HepG2 (cell line): ENCODE data around the gene MFAP5. TPM values are rescaled to one million over a fixed set of nuclear protein-coding genes. Genes with fewer than 3 reads are reported as not detected.

Source experiments
- ATAC-seq: fragments of 200-7000 bp; cut with Tn5 transposase; 3 replicates; pipeline ENCODE4 v1.9.1; 2020; ENCODE audit warnings: mild to moderate bottlenecking, moderate library complexity
- BruUV-seq: library from RNA; stranded (reverse); fragments of 400-500 nt; replicated peaks from 2 replicates; lab custom pipeline; 2021; lab: Mats Ljungman, UMichigan
- CTCF ChIA-PET: fragments of 300-600 bp; formaldehyde crosslinking; extraction: SDS; loops from one replicate; lab custom pipeline; 2021; ENCODE audit warnings: low total read pairs, inconsistent platforms, low intra/inter-chr PET ratio; lab: Yijun Ruan, JAX
- POLR2A ChIA-PET: fragments of 350-600 bp; sonication (Branson Sonifier 250); formaldehyde crosslinking; loops from one replicate; lab custom pipeline; 2020; ENCODE audit warnings: antibody characterized with exemption, inconsistent platforms; lab: Yijun Ruan, JAX
- DNase-seq: peaks from one replicate; pipeline ENCODE4 v3.0.0-alpha.2; 2015; ENCODE audit warnings: low spot score
- FAIRE-seq: peaks from 3 replicates; lab custom pipeline; 2011; peaks lifted over from hg19 to GRCh38; lab: Jason Lieb, UNC
- H2AFZ ChIP-seq: one replicate; pipeline ENCODE4 v1.6.1; 2011; ENCODE audit warnings: low read length, inconsistent platforms
- H3K27ac ChIP-seq: fragments of 300-600 bp; 3 replicates; pipeline ENCODE4 v1.8.0; 2011; ENCODE audit warnings: mixed run types, mild to moderate bottlenecking, mixed read lengths, low read length, inconsistent platforms; ENCODE audit not compliant: insufficient read depth; ENCODE audit errors: extremely low read length
- H3K27me3 ChIP-seq, 2 experiments: fragments of 200-600 bp in 1 of 2; 2 replicates in 1 of 2; 3 replicates in 1 of 2; pipeline versions ENCODE4 v1.6.0 to v1.8.0; 2011; ENCODE audit warnings: low read length in 2 of 2, mild to moderate bottlenecking in 2 of 2, moderate library complexity in 2 of 2, inconsistent platforms in 1 of 2; ENCODE audit not compliant: insufficient read depth in 2 of 2, control insufficient read depth in 1 of 2
- H3K36me3 ChIP-seq, 2 experiments: fragments of 200-600 bp in 1 of 2; replicated peaks in 1 of 2; 2 replicates in 1 of 2; 3 replicates in 1 of 2; pipeline versions ENCODE4 v1.5.1 to v1.8.0; 2011; ENCODE audit warnings: low read length in 2 of 2, inconsistent platforms in 1 of 2; ENCODE audit not compliant: insufficient read depth in 2 of 2, control insufficient read depth in 1 of 2
- H3K4me1 ChIP-seq: 2 replicates; pipeline ENCODE4 v1.5.1; 2012; ENCODE audit warnings: low read length, inconsistent platforms; ENCODE audit not compliant: insufficient read depth
- H3K4me2 ChIP-seq: 2 replicates; pipeline ENCODE4 v1.6.0; 2011; ENCODE audit warnings: low read depth, low read length, inconsistent platforms
- H3K4me3 ChIP-seq, 3 experiments: fragments of 200-600 bp in 1 of 3; sonication (generic), shearing (Covaris generic) in 1 of 3; replicated peaks in 1 of 3; 2 replicates each; pipeline ENCODE4 v1.5.1; 2011 to 2016; ENCODE audit warnings: low read length in 3 of 3, inconsistent platforms in 2 of 3, low read depth in 2 of 3, mild to moderate bottlenecking in 2 of 3, control low read depth in 1 of 3, mixed read lengths in 1 of 3; ENCODE audit not compliant: insufficient read depth in 1 of 3
- H3K79me2 ChIP-seq: one replicate; pipeline ENCODE4 v1.6.1; 2011; ENCODE audit warnings: low read length, inconsistent platforms; ENCODE audit not compliant: insufficient read depth
- H3K9ac ChIP-seq: 2 replicates; pipeline ENCODE4 v1.6.0; 2011; ENCODE audit warnings: mild to moderate bottlenecking, low read depth, low read length, inconsistent platforms; ENCODE audit not compliant: insufficient read depth
- H3K9me3 ChIP-seq: 2 replicates; pipeline ENCODE4 v1.5.1; 2012; ENCODE audit warnings: mild to moderate bottlenecking, low read length
- H4K20me1 ChIP-seq: 2 replicates; pipeline ENCODE4 v1.6.0; 2011; ENCODE audit warnings: inconsistent platforms, mild to moderate bottlenecking, low read length, moderate library complexity; ENCODE audit not compliant: insufficient read depth
- AGO2 ChIP-seq: fragments of 200-400 bp; formaldehyde crosslinking; optimal IDR thresholded peaks from 2 replicates; pipeline ENCODE3; 2017; ENCODE audit warnings: mild to moderate bottlenecking, low read depth, low read length, moderate library complexity
- HDAC2 ChIP-seq: sonication (generic); formaldehyde crosslinking; IDR thresholded peaks from 2 replicates; pipeline ENCODE4 v1.4.0; 2020; ENCODE audit warnings: missing genetic modification reagents
- HOMEZ ChIP-seq: IDR thresholded peaks from 2 replicates; pipeline ENCODE4 v1.6.1; 2016; ENCODE audit warnings: low read depth
- KLF11 ChIP-seq: IDR thresholded peaks from 2 replicates; pipeline ENCODE4 v1.6.1; 2016; ENCODE audit warnings: missing compliant biosample characterization
- PRDM10 ChIP-seq: sonication (generic); formaldehyde crosslinking; IDR thresholded peaks from 2 replicates; pipeline ENCODE4 v1.4.0; 2020; ENCODE audit warnings: low read depth, missing genetic modification reagents
- U2AF1 ChIP-seq: fragments of 200-400 bp; formaldehyde crosslinking; optimal IDR thresholded peaks from 2 replicates; pipeline ENCODE3; 2017; ENCODE audit warnings: mild to moderate bottlenecking, low read depth, low read length
- WGBS: methylation state at CpG from one replicate; pipeline ENCODE4 v1.1.6; 2017; ENCODE audit warnings: low lambda C conversion rate; 5-methylcytosine and 5-hydroxymethylcytosine counted together
- in situ Hi-C: cut with HindIII; loops from 2 replicates; pipeline ENCODE4 v1.10.0; 2017; ENCODE audit warnings: low pct_unique_long_range_greater_than_20kb; ENCODE audit not compliant: extremely low pct_ligation_motif_present
- intact Hi-C: fragments of 100-400 bp; cut with micrococcal nuclease; formaldehyde crosslinking; loops from one replicate; pipeline ENCODE4 v1.10.0; 2022; ENCODE audit not compliant: unreplicated experiment
- polyA plus RNA-seq, 8 experiments: library from polyadenylated mRNA; depleted of rRNA in 3 of 8; stranded (reverse) in 7 of 8; unstranded in 1 of 8; fragments of >200 nt; fragmentation: Illumina TruSeq in 4 of 8; extraction: Trizol in 4 of 8; gene quantifications; 2 replicates each; pipeline versions ENCODE4 v1.2.1 to v1.2.3, GENCODE V29; 2011 to 2016; ENCODE audit warnings: low read depth in 4 of 8, missing spikeins in 1 of 8, mixed read lengths in 1 of 8; ENCODE audit not compliant: insufficient read depth in 1 of 8
- total RNA-seq, 5 experiments: library from RNA; depleted of rRNA; stranded (reverse); fragments of >200 nt; fragmentation: Illumina TruSeq; extraction: Trizol; gene quantifications; 2 replicates each; pipeline ENCODE4 v1.2.3, GENCODE V29; 2016; ENCODE audit warnings: low read depth in 1 of 5

The MFAP5 gene
- total and polyA plus RNA-seq, 2 of the 13 experiments (the other 11 are each of a cell fraction or from before 2014, with no cell fraction given): 0.07 TPM; not detected in 1

GRCh38 chr12:8672381-8672780 lies 9.8 kb upstream of the MFAP5 start:
- in situ Hi-C loops: no loop called here
- CTCF ChIA-PET: no interaction called here
- FAIRE-seq: no peak

More at GRCh38 chr12:8672381-8672780, 9.8 kb upstream of the MFAP5 start:
- no peak overlapping the region for H2AFZ ChIP-seq
- no peaks in the 10 kb centered on the region; a peak in 2 of 5 replicates for H3K27me3 ChIP-seq
- no peak overlapping the region for H3K9ac ChIP-seq
- TF ChIP-seq HOMEZ (CRISPR knock-in tag) (no peak), AGO2 (no peak), PRDM10 (CRISPR knock-in tag) (no peak), KLF11 (CRISPR knock-in tag) (no peak), HDAC2 (no peak), U2AF1 (no peak)
- no peak overlapping the region for H3K27ac ChIP-seq
- H4K20me1 ChIP-seq: no peaks in the 10 kb centered on the region
- no peaks in the 10 kb centered on the region for H3K4me1 ChIP-seq
- POLR2A ChIA-PET: no interaction called here
- ATAC-seq (no peak), DNase-seq (no peak)
- no peaks in the 10 kb centered on the region for H3K79me2 ChIP-seq
- no peak overlapping the region for H3K4me3 ChIP-seq
- intact Hi-C loops: no loop called here
- no TSS peak for BruUV-seq
- no peaks in the 10 kb centered on the region for H3K9me3 ChIP-seq
- no peak overlapping the region for H3K4me2 ChIP-seq
- no peaks in the 10 kb centered on the region for H3K36me3 ChIP-seq
- WGBS: 33% methylated on average over 3 of the region's 5 CpGs
